Measurements from ENCODE around the gene SLIT3. TPM values are rescaled to one million over a fixed set of nuclear protein-coding genes. Genes with fewer than 3 reads are reported as not detected.

Gene SLIT3
- total RNA-seq, 6 experiments from 2014 or later, result 0.31 to 1.2 (median 0.65) TPM

GRCh38 chr5:168693297-168693696 is 607.6 kb downstream of the SLIT3 start:
- DNase-seq (no peak), ATAC-seq (no peak)
- no peak for TF ChIP-seq CTCF (IDR thresholded peaks at IDR 0.05)
- TF ChIP-seq POLR2A (IDR thresholded peaks at IDR 0.05), result no peak
- intact Hi-C loops (cut with DNase I), result no loop called here
- Histone ChIP-seq H3K4me1 (no peaks in the 10 kb centered on the region), H3K27me3 (no peaks in the 10 kb centered on the region), H3K4me3 (no peak overlapping the region), H3K27ac (no peak overlapping the region), H3K9me3 (no peaks in the 10 kb centered on the region), H3K36me3 (no peaks in the 10 kb centered on the region)
- 56% methylated on average over 2 of the region's 5 CpGs for WGBS (ENCODE audit: insufficient coverage, low coverage, low lambda C conversion rate, missing lambda C conversion rate)

- Histone ChIP-seq H3K27me3 (no peaks in the 10 kb centered on the region), H3K4me3 (no peak overlapping the region), H3K9me3 (no peaks in the 10 kb centered on the region), H3K4me1 (no peaks in the 10 kb centered on the region), H3K27ac (no peak overlapping the region), H3K36me3 (no peaks in the 10 kb centered on the region)
- TF ChIP-seq CTCF (IDR thresholded peaks at IDR 0.05) (no peak), POLR2A (IDR thresholded peaks at IDR 0.05) (no peak)
- ATAC-seq (no peak), DNase-seq (no peak)
- WGBS (ENCODE audit: insufficient coverage, low coverage, low lambda C conversion rate, missing lambda C conversion rate), result 83% methylated on average over 2 of the region's 4 CpGs
- intact Hi-C loops (cut with DNase I), result no loop called here
Measured at GRCh38 chr5:168691891-168692290, 609.0 kb downstream of the SLIT3 start.

GRCh38 chr5:168689260-168689659 is 611.7 kb downstream of the SLIT3 start:
- intact Hi-C loops (cut with DNase I), result no loop called here
- Histone ChIP-seq H3K9me3 (no peaks in the 10 kb centered on the region), H3K27me3 (no peaks in the 10 kb centered on the region), H3K4me3 (no peak overlapping the region), H3K4me1 (no peaks in the 10 kb centered on the region), H3K36me3 (no peaks in the 10 kb centered on the region), H3K27ac (no peak overlapping the region)
- 85% methylated on average over 2 of the region's 2 CpGs for WGBS (ENCODE audit: insufficient coverage, low coverage, low lambda C conversion rate, missing lambda C conversion rate)
- DNase-seq, result no peak
- ATAC-seq, result no peak
- TF ChIP-seq CTCF (IDR thresholded peaks at IDR 0.05) (no peak), POLR2A (IDR thresholded peaks at IDR 0.05) (no peak)

GRCh38 chr5:168686837-168687236 is 614.1 kb downstream of the SLIT3 start:
- Histone ChIP-seq H3K36me3 (no peaks in the 10 kb centered on the region), H3K27me3 (no peaks in the 10 kb centered on the region), H3K4me3 (no peak overlapping the region), H3K9me3 (no peaks in the 10 kb centered on the region), H3K27ac (no peak overlapping the region), H3K4me1 (peaks cover 0 to 4% (median 0%) of the 10 kb centered on the region in 4 donors)
- ATAC-seq (no peak), DNase-seq (no peak)
- no peak for TF ChIP-seq POLR2A (IDR thresholded peaks at IDR 0.05)
- no peak for TF ChIP-seq CTCF (IDR thresholded peaks at IDR 0.05)
- intact Hi-C loops (cut with DNase I), result no loop called here
- WGBS (ENCODE audit: insufficient coverage, low coverage, low lambda C conversion rate, missing lambda C conversion rate), result no CpG with 5 or more reads among the region's 7 CpGs

- no peaks in the 10 kb centered on the region for H3K9me3 ChIP-seq
- intact Hi-C loops (cut with DNase I), result no loop called here
Measured at GRCh38 chr5:168685566-168685965, 615.4 kb downstream of the SLIT3 start.

More at GRCh38 chr5:168685566-168685965, 615.4 kb downstream of the SLIT3 start:
- ATAC-seq (no peak), DNase-seq (no peak)
- Histone ChIP-seq H3K4me3 (no peak overlapping the region), H3K27me3 (no peaks in the 10 kb centered on the region), H3K4me1 (peaks cover 0 to 15% (median 5%) of the 10 kb centered on the region in 4 donors), H3K36me3 (no peaks in the 10 kb centered on the region), H3K27ac (no peak overlapping the region)
- 93% methylated on average over 9 of the region's 13 CpGs for WGBS (ENCODE audit: insufficient coverage, low coverage, low lambda C conversion rate, missing lambda C conversion rate)
- TF ChIP-seq POLR2A (IDR thresholded peaks at IDR 0.05) (no peak), CTCF (IDR thresholded peaks at IDR 0.05) (no peak)

Measured in right lobe of liver (tissue), 6 donors.